Neuronal stem cell (in vitro differentiated cells): ENCODE data around the gene TWF1.
A peak's percentile ranks its signal among the peaks of the same experiment; 100 is the strongest.

Source experiments
- DNase-seq: peaks from one replicate; pipeline ENCODE4 v3.0.0-alpha.2; 2013; ENCODE audit warnings: low spot score
- H2AFZ ChIP-seq: one replicate; pipeline ENCODE4 v1.6.1; 2013; ENCODE audit warnings: mild to moderate bottlenecking, low read length, inconsistent platforms
- H2AK5ac ChIP-seq: 2 replicates; pipeline ENCODE4 v1.6.1; 2013; ENCODE audit warnings: low read depth, mild to moderate bottlenecking, inconsistent platforms, low read length, moderate library complexity, mixed read lengths
- H2BK120ac ChIP-seq: 2 replicates; pipeline ENCODE4 v1.6.1; 2013; ENCODE audit warnings: low read depth, mild to moderate bottlenecking, inconsistent platforms, low read length, moderate library complexity, mixed read lengths
- H2BK12ac ChIP-seq: one replicate; pipeline ENCODE4 v1.6.1; 2013; ENCODE audit warnings: low read length, inconsistent platforms
- H2BK15ac ChIP-seq: 2 replicates; pipeline ENCODE4 v1.6.1; 2013; ENCODE audit warnings: mild to moderate bottlenecking, low read length, inconsistent platforms, mixed read lengths
- H2BK5ac ChIP-seq: one replicate; pipeline ENCODE4 v1.6.1; 2013; ENCODE audit warnings: inconsistent platforms, mild to moderate bottlenecking, low read length, moderate library complexity
- H3K14ac ChIP-seq: one replicate; pipeline ENCODE4 v1.6.1; 2013; ENCODE audit warnings: low read length, inconsistent platforms
- H3K18ac ChIP-seq: 2 replicates; pipeline ENCODE4 v1.6.1; 2013; ENCODE audit warnings: low read length, inconsistent platforms
- H3K23ac ChIP-seq: 2 replicates; pipeline ENCODE4 v1.6.1; 2013; ENCODE audit warnings: low read depth, mild to moderate bottlenecking, mixed read lengths, low read length, inconsistent platforms; ENCODE audit not compliant: poor library complexity
- H3K27ac ChIP-seq: replicated peaks from 3 replicates; pipeline ENCODE4 v1.5.1; 2013; ENCODE audit warnings: low read length, inconsistent platforms
- H3K27me3 ChIP-seq, 3 experiments: 2 replicates each; pipeline ENCODE4 v1.6.1; 2013; ENCODE audit warnings: low read length in 3 of 3, mild to moderate bottlenecking in 2 of 3, inconsistent platforms in 1 of 3, low read depth in 1 of 3, mixed read lengths in 1 of 3, moderate library complexity in 1 of 3; ENCODE audit not compliant: control insufficient read depth in 3 of 3, insufficient read depth in 3 of 3
- H3K36me3 ChIP-seq, 2 donors: replicated peaks in 1 of 2; 2 replicates each; pipeline ENCODE4 v1.6.1; 2013; ENCODE audit warnings: low read length in 2 of 2; ENCODE audit not compliant: control insufficient read depth in 2 of 2, insufficient read depth in 2 of 2
- H3K4ac ChIP-seq: 2 replicates; pipeline ENCODE4 v1.6.1; 2013; ENCODE audit warnings: inconsistent platforms, mild to moderate bottlenecking, low read length, moderate library complexity
- H3K4me1 ChIP-seq, 2 donors: 1 replicate in 1 of 2; 2 replicates in 1 of 2; pipeline ENCODE4 v1.6.1; 2013; ENCODE audit warnings: low read length in 2 of 2, low read depth in 1 of 2; ENCODE audit not compliant: control insufficient read depth in 2 of 2, insufficient read depth in 1 of 2
- H3K4me2 ChIP-seq: one replicate; pipeline ENCODE4 v1.6.1; 2013; ENCODE audit warnings: mild to moderate bottlenecking, low read length, inconsistent platforms; ENCODE audit not compliant: insufficient read depth, poor library complexity, severe bottlenecking
- H3K4me3 ChIP-seq, 2 donors: 2 replicates each; pipeline ENCODE4 v1.5.1; 2013; ENCODE audit warnings: low read length in 2 of 2, mild to moderate bottlenecking in 2 of 2, inconsistent platforms in 1 of 2, moderate library complexity in 1 of 2
- H3K79me1 ChIP-seq: one replicate; pipeline ENCODE4 v1.6.1; 2013; ENCODE audit warnings: low read depth, mild to moderate bottlenecking, inconsistent platforms, low read length, moderate library complexity
- H3K9ac ChIP-seq: one replicate; pipeline ENCODE4 v1.6.1; 2013; ENCODE audit warnings: mild to moderate bottlenecking, low read depth, low read length, inconsistent platforms; ENCODE audit not compliant: poor library complexity
- H3K9me3 ChIP-seq, 2 donors: replicated peaks in 1 of 2; 2 replicates each; pipeline versions ENCODE3 to v1.6.1; 2013; ENCODE audit warnings: low read length in 2 of 2, mild to moderate bottlenecking in 2 of 2, inconsistent platforms in 1 of 2, low read depth in 1 of 2, mixed read lengths in 1 of 2, moderate library complexity in 1 of 2; ENCODE audit not compliant: control insufficient read depth in 2 of 2, insufficient read depth in 1 of 2
- H4K8ac ChIP-seq: one replicate; pipeline ENCODE4 v1.6.1; 2013; ENCODE audit warnings: low read depth, mild to moderate bottlenecking, inconsistent platforms, low read length, moderate library complexity
- H4K91ac ChIP-seq: one replicate; pipeline ENCODE4 v1.6.1; 2013; ENCODE audit warnings: low read length, low read depth, mild to moderate bottlenecking, inconsistent platforms; ENCODE audit not compliant: poor library complexity
- WGBS, 2 donors: extraction: QIAGEN DNeasy Blood & Tissue Kit; methylation state at CpG; one replicate each; pipeline ENCODE4 v1.1.7; 2013; ENCODE audit warnings: missing lambda C conversion rate in 2 of 2, mixed read lengths in 1 of 2; ENCODE audit not compliant: insufficient read length in 2 of 2, insufficient replicate concordance in 1 of 2; ENCODE audit errors: extremely low coverage in 2 of 2; 5-methylcytosine and 5-hydroxymethylcytosine counted together

Gene TWF1

DNA sequence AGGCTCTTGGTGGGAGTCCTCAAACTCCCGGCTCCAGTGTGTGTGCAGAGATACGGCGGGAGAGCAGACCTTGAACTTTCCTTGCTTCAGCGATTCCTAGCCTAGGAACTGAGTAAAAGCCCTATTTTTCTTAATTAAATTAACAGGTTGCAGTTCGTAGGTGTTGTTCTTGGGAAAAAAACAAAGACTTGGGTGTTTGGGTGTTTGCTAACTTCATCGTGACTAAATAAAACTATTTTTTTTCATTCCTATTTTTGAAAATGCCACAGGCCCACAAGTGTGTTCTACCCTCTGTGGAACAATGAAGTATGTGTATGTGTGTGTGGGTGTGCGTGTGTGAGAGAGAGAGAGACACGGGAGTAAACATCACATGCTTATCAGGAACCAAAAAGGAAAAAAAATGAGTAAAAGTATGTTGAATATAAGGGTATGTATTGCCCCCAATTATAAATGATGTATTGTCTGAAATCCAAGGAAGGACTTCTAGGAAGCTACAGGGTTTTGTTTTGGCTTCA is 30.4 kb upstream of the TWF1 start:
- Histone ChIP-seq H3K4ac (no peak overlapping the region), H2BK15ac (no peak overlapping the region), H3K4me3 (peak overlapping the region; percentile 61 to 87), H3K27me3 (peaks cover 3 to 34% (median 19%) of the 10 kb centered on the region in 3 experiments), H2BK120ac (no peak overlapping the region), H3K23ac (peak overlapping the region; percentile 80), H3K4me2 (peak overlapping the region; percentile 93), H3K18ac (no peak overlapping the region), H3K36me3 (no peaks in the 10 kb centered on the region), H3K14ac (no peak overlapping the region), H3K4me1 (no peaks in the 10 kb centered on the region), H3K79me1 (no peaks in the 10 kb centered on the region), H2BK5ac (no peak overlapping the region), H2BK12ac (no peak overlapping the region), H4K8ac (no peak overlapping the region), H2AFZ (peak overlapping the region; percentile 98), H3K27ac (no peak overlapping the region), H4K91ac (no peak overlapping the region), H2AK5ac (peak overlapping the region; percentile 63), H3K9me3 (no peaks in the 10 kb centered on the region), H3K9ac (no peak overlapping the region)
- WGBS, 2 donors, result no CpG with 5 or more reads among the region's 8 CpGs
- DNase-seq, result no peak

DNA sequence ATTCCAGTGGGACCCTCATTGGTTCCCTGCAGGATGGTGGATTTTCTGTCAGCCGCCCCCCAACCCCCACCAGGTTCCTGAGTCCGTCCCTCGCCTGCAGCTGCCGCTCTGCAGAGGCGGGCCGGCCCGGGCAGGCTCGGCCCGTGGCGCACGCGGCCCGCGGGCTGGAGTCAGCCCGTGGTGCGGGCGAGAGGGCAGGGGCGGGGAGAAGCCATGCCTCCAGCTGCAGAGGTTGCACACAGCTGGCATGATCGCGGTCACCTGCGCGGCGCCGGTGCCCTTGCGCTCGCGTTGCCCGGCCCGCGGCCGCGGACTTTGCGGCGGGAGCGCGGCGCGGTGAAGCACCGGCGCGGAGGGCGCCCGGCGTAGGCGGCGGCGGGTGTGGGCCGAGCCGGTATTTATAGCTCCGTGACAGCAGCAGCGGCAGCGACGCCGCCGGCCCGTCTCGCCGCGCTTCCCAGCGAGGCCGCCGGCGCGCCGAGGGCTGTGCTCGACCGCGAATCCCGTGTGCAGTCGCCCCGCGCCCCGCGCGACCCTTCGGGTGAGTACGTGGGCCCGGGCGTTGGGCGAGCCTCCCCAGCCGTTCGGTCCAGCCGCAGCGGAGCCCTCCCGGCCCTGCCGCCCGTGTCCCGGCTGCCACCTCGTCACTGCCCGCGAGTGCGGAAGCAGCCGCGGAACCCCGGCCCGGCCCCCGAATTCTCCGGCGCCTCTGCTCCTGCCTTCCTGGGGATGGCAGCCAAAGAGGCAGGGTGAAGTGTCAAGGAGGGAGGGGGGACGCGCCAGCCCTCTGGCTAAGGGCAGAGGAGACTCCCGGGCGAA is 29.7 kb upstream of the TWF1 start, which contains the start of gene TMEM117:
Gene TMEM117, plus strand, starts transcription at position 426 of the 819 bp plus-strand sequence.
- Histone ChIP-seq H2BK120ac (no peak within 1 kb of the TSS), H3K27me3 (peaks cover 3 to 34% (median 19%) of the 10 kb centered on the region in 3 experiments), H3K27ac (no peak within 1 kb of the TSS), H2BK15ac (no peak within 1 kb of the TSS), H3K9ac (peak within 1 kb of the TSS; percentile 60), H3K23ac (peak within 1 kb of the TSS; percentile 80), H3K18ac (peak within 1 kb of the TSS; percentile 90), H2BK12ac (no peak within 1 kb of the TSS), H3K9me3 (no peaks in the 10 kb centered on the region), H3K79me1 (no peaks in the 10 kb centered on the region), H2AK5ac (peak within 1 kb of the TSS; percentile 63), H3K14ac (peak within 1 kb of the TSS; percentile 82), H3K4ac (no peak within 1 kb of the TSS), H3K4me2 (peak within 1 kb of the TSS; percentile 93), H4K8ac (no peak within 1 kb of the TSS), H2AFZ (peak within 1 kb of the TSS; percentile 98), H4K91ac (no peak within 1 kb of the TSS), H3K4me1 (no peaks in the 10 kb centered on the region), H2BK5ac (peak within 1 kb of the TSS; percentile 39), H3K4me3 (peak within 1 kb of the TSS; percentile 61 to 87), H3K36me3 (no peaks in the 10 kb centered on the region)
- peak; percentile 39 for DNase-seq
- no CpG with 5 or more reads among the region's 103 CpGs for WGBS, 2 donors

- H3K4me2 ChIP-seq, result peak overlapping the region; percentile 93
- no peak overlapping the region for H3K27ac ChIP-seq
- no peak overlapping the region for H4K91ac ChIP-seq
- DNase-seq, result no peak
- H3K18ac ChIP-seq, result no peak overlapping the region
- H3K9me3 ChIP-seq, result no peaks in the 10 kb centered on the region
- peak overlapping the region; percentile 98 for H2AFZ ChIP-seq
- H2AK5ac ChIP-seq, result no peak overlapping the region
- WGBS, 2 donors, result no CpG with 5 or more reads among the region's 6 CpGs
- no peak overlapping the region for H2BK5ac ChIP-seq
- H2BK15ac ChIP-seq, result no peak overlapping the region
- no peaks in the 10 kb centered on the region for H3K36me3 ChIP-seq
- H3K4me1 ChIP-seq, result no peaks in the 10 kb centered on the region
- no peak overlapping the region for H2BK12ac ChIP-seq
- no peak overlapping the region for H2BK120ac ChIP-seq
- peaks cover 3 to 34% (median 19%) of the 10 kb centered on the region in 3 experiments for H3K27me3 ChIP-seq
- H3K23ac ChIP-seq, result no peak overlapping the region
- peak overlapping the region; percentile 61 to 87 for H3K4me3 ChIP-seq
- no peak overlapping the region for H3K14ac ChIP-seq
- no peaks in the 10 kb centered on the region for H3K79me1 ChIP-seq
- no peak overlapping the region for H3K9ac ChIP-seq
- no peak overlapping the region for H3K4ac ChIP-seq
- no peak overlapping the region for H4K8ac ChIP-seq
Measured at GRCh38 chr12:43835264-43835655, 29.1 kb upstream of the TWF1 start.

GRCh38 chr12:43832463-43833168 is 26.5 kb upstream of the TWF1 start:
- no CpG with 5 or more reads among the region's 4 CpGs for WGBS, 2 donors
- Histone ChIP-seq H4K91ac (no peak overlapping the region), H3K9ac (no peak overlapping the region), H3K4me1 (no peaks in the 10 kb centered on the region), H2BK12ac (no peak overlapping the region), H3K4me3 (no peak overlapping the region), H3K23ac (no peak overlapping the region), H2BK5ac (no peak overlapping the region), H2BK15ac (no peak overlapping the region), H3K9me3 (no peaks in the 10 kb centered on the region), H2BK120ac (no peak overlapping the region), H2AK5ac (no peak overlapping the region), H3K79me1 (no peaks in the 10 kb centered on the region), H3K27ac (no peak overlapping the region), H3K18ac (no peak overlapping the region), H3K4ac (no peak overlapping the region), H3K14ac (no peak overlapping the region), H3K4me2 (no peak overlapping the region), H2AFZ (no peak overlapping the region), H3K36me3 (no peaks in the 10 kb centered on the region), H4K8ac (no peak overlapping the region), H3K27me3 (peaks cover 3 to 37% (median 19%) of the 10 kb centered on the region in 3 experiments)
- DNase-seq, result no peak
